ENCODE results near the gene COL15A1.

The COL15A1 gene

GRCh38 chr9:98978231-98978681 lies 34.5 kb downstream of the COL15A1 start:
- TF ChIP-seq CTCF (IDR thresholded peaks at IDR 0.05; ENCODE audit: borderline replicate concordance, insufficient read depth, low read depth, low read length) = no peak
- H3K4me3 ChIP-seq (ENCODE audit: low read depth, low read length) = no peak overlapping the region

GRCh38 chr9:98980291-98980690 lies 36.6 kb downstream of the COL15A1 start:
- no peak for TF ChIP-seq CTCF (IDR thresholded peaks at IDR 0.05; ENCODE audit: borderline replicate concordance, insufficient read depth, low read depth, low read length)
- no peak overlapping the region for H3K4me3 ChIP-seq (ENCODE audit: low read depth, low read length)

GRCh38 chr9:98983295-98984268 lies 39.9 kb downstream of the COL15A1 start:
- TF ChIP-seq CTCF (IDR thresholded peaks at IDR 0.05; ENCODE audit: borderline replicate concordance, insufficient read depth, low read depth, low read length) = no peak
- no peak overlapping the region for H3K4me3 ChIP-seq (ENCODE audit: low read depth, low read length)

- TF ChIP-seq CTCF (IDR thresholded peaks at IDR 0.05; ENCODE audit: borderline replicate concordance, insufficient read depth, low read depth, low read length) = no peak
Measured at GRCh38 chr9:98985596-98985995, 41.9 kb downstream of the COL15A1 start.

GRCh38 chr9:98986866-98987651 lies 43.4 kb downstream of the COL15A1 start:
- no peak overlapping the region for H3K4me3 ChIP-seq (ENCODE audit: low read depth, low read length)
- TF ChIP-seq CTCF (IDR thresholded peaks at IDR 0.05; ENCODE audit: borderline replicate concordance, insufficient read depth, low read depth, low read length) = no peak

More at GRCh38 chr9:98985596-98985995, 41.9 kb downstream of the COL15A1 start:
- no peak overlapping the region for H3K4me3 ChIP-seq (ENCODE audit: low read depth, low read length)

GRCh38 chr9:98989036-98990000 lies 45.6 kb downstream of the COL15A1 start:
- 0 out of 2 replicates have a peak, but pooled peaks have one; percentile 11 for TF ChIP-seq CTCF (IDR thresholded peaks at IDR 0.05; ENCODE audit: borderline replicate concordance, insufficient read depth, low read depth, low read length)

More at GRCh38 chr9:98989036-98990000, 45.6 kb downstream of the COL15A1 start:
- no peak overlapping the region for H3K4me3 ChIP-seq (ENCODE audit: low read depth, low read length)
